ENCODE results near the gene MTMR8.

MTMR8 gene

GRCh38 chrX:64313624-64314023 is 81.6 kb downstream of the MTMR8 start:
- in situ Hi-C loops (cut with MboI; ENCODE audit: low sequenced_read_pairs): no loop called here

DNA sequence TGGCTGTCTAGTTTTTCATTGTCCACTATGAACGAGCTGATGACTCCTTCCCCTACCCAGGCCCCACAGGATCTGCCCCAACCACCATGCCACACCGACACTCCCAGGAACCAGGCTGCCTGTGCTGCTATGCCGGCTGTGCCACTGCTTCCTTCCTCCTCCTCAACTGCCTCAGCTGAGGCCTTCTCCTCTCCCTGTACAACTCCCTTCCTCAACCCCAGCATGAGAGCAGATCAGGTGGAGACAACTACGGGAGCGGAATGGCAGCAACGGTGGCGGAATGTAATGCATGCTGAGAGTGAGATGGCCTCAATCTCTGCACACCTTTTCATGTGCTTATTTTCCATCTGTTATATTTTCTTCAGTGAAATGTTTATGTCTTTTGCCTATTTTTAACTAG is 88.5 kb downstream of the MTMR8 start:
- in situ Hi-C loops (cut with MboI; ENCODE audit: low sequenced_read_pairs): no loop called here

DNA sequence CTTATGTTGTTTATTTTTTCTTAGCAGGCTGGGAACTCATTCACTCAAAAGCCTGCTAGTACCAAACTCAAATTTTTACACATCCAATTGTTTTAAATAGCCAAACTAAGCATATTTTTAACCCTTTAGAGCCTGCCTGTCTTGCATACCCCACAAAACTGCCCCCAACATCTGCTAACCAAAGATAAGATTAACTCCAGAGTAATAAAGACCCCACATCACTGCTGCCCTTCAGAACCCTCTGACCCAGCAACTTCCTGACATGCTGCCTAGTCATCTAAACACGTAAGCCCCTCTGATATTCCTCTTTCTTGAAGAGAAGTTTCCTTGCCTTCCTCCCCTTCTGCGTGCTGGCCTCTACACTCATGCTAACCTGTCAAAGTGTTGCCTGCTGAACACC is 104.1 kb downstream of the MTMR8 start:
- in situ Hi-C loops (cut with MboI; ENCODE audit: low sequenced_read_pairs): no loop called here

- in situ Hi-C loops (cut with MboI; ENCODE audit: low sequenced_read_pairs): no loop called here
These were observed 130.0 kb downstream of the MTMR8 start for GRCh38 chrX:64265265-64265664.

DNA sequence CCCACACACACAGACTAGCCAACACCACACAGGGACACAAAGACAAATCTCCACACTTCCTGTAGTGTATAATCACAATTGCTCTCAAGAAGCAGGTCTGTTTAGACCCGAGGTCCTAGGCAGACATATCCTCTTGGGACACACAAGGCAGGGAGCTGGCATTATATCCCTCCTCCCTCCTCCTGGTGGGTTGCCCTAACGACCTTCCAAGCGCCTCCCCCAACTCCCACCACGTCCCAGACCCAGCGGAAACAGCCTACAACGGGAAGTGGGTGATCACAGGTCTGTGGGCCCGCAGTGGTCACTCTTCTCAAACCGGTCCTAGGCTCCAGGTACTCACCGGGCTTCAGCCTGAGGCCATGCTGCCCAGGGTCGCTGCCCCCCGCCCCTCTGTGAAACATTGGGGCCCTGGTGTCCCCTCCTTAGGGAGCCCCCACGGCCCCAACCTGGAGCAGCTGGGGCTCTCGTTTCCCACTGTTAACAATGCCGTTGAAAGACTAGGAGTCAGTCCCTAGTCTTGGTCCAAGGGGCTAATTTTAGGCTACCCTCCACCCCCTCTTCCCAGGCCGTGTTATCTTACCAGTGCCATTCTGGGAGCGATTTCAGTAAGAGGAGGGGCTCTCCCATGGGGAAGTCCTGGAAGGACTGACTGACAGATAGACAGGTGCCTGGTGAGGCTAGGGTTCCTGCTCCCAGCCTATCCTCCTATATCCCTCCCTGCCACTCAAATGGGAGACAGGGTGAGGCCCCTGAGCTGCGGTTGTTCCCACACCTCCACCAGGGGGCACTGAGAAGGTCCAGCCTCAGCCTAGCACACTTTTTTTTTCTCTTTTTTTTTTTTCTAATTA is 164.9 kb downstream of the MTMR8 start, which contains the start of gene ASB12:
ASB12 (minus strand) TSS at position 485 of the 848 bp plus-strand sequence. CDS start 4,957 bp downstream, outside the sequence.
- in situ Hi-C loops (cut with MboI; ENCODE audit: low sequenced_read_pairs): no loop called here

GRCh38 chrX:64229154-64229553 is 166.1 kb downstream of the MTMR8 start:
- in situ Hi-C loops (cut with MboI; ENCODE audit: low sequenced_read_pairs): no loop called here
